HG03342 (cell line): ENCODE data around the gene ZDHHC1.
"Not testable (repeated sequence)": the region's sequence is repeated elsewhere in the genome, so short reads cannot be mapped to it uniquely, and the experiment has no call there.

Experiments
- ATAC-seq: cut with Tn5 transposase; IDR thresholded peaks from one replicate; pipeline ENCODE4 v1.9.1; 2021; ENCODE audit warnings: mild to moderate bottlenecking, moderate library complexity; ENCODE audit not compliant: unreplicated experiment

Gene ZDHHC1

GRCh38 chr16:67395105-67395457 is 21.2 kb downstream of the ZDHHC1 start:
- no peak for ATAC-seq

- no peak for ATAC-seq
Measured at GRCh38 chr16:67394155-67395104, 21.8 kb downstream of the ZDHHC1 start.

GRCh38 chr16:67393788-67394154 is 22.5 kb downstream of the ZDHHC1 start:
- ATAC-seq = no peak

GRCh38 chr16:67393111-67393787 is 23.0 kb downstream of the ZDHHC1 start, which contains the start of gene TPPP3:
Gene TPPP3, minus strand, starts transcription at chr16:67393498. Its CDS starts 2,387 bp downstream, at chr16:67391111.
- no peak for ATAC-seq

GRCh38 chr16:67392301-67393059 is 23.8 kb downstream of the ZDHHC1 start:
- ATAC-seq = no peak

- no peak for ATAC-seq
Measured at GRCh38 chr16:67391424-67392300, 24.6 kb downstream of the ZDHHC1 start.

- no peak for ATAC-seq
Measured at GRCh38 chr16:67390816-67391423, 25.4 kb downstream of the ZDHHC1 start.

GRCh38 chr16:67389911-67390815 is 26.1 kb downstream of the ZDHHC1 start:
- ATAC-seq = no peak

GRCh38 chr16:67388591-67388990 is 27.7 kb downstream of the ZDHHC1 start:
- ATAC-seq = no peak

GRCh38 chr16:67388191-67388590 is 28.1 kb downstream of the ZDHHC1 start:
- no peak for ATAC-seq

GRCh38 chr16:67387479-67388079 is 28.7 kb downstream of the ZDHHC1 start:
- no peak for ATAC-seq

- ATAC-seq = no peak
Measured at GRCh38 chr16:67386861-67387455, 29.3 kb downstream of the ZDHHC1 start.

- no peak for ATAC-seq
Measured at GRCh38 chr16:67384778-67385510, 31.3 kb downstream of the ZDHHC1 start.

- no peak for ATAC-seq
Measured at GRCh38 chr16:67383284-67383683, 33.0 kb downstream of the ZDHHC1 start.

GRCh38 chr16:67378642-67379041 is 37.6 kb downstream of the ZDHHC1 start:
- ATAC-seq = no peak

- not testable (repeated sequence) for ATAC-seq
Measured at GRCh38 chr16:67376012-67376411, 40.3 kb downstream of the ZDHHC1 start.

GRCh38 chr16:67372664-67373063 is 43.6 kb downstream of the ZDHHC1 start:
- ATAC-seq = no peak
